ENCODE measurements around the gene CCDC97.
A peak's percentile ranks its signal among the peaks of the same experiment; 100 is the strongest.
"Not testable (repeated sequence)": the region's sequence is repeated elsewhere in the genome, so short reads cannot be mapped to it uniquely, and the experiment has no call there.

The CCDC97 gene

GRCh38 chr19:41339936-41340335 lies 30.0 kb downstream of the CCDC97 start:
- DNase-seq (ENCODE audit: low spot score) = no peak

- DNase-seq (ENCODE audit: low spot score) = no peak
Observed at GRCh38 chr19:41341669-41342490, 31.9 kb downstream of the CCDC97 start.

DNA sequence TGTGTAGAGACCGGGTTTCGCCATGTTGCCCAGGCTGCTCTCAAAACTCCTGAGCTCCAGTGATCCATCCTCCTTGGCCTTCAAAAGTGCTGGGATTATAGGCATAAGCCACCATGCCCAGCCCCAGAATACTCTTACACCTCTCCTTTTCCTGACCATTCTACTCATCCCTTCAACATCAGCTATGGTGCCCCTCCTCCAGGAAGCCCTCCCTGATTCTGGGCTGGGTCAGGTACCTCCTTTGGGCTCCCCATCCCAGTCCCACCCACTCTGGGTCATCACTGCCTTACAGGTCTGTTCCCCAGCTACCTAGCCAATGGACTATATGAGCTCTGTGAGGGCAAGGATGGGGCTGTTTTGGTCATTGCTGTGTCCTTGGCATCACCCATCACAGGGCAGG lies 34.2 kb downstream of the CCDC97 start:
- DNase-seq (ENCODE audit: low spot score) = no peak

GRCh38 chr19:41346916-41347315 lies 36.9 kb downstream of the CCDC97 start:
- DNase-seq (ENCODE audit: low spot score) = not testable (repeated sequence)

GRCh38 chr19:41350735-41351338 lies 40.9 kb downstream of the CCDC97 start:
- no peak for DNase-seq (ENCODE audit: low spot score)

GRCh38 chr19:41351339-41352245 lies 41.6 kb downstream of the CCDC97 start:
- DNase-seq (ENCODE audit: low spot score) = peak; percentile 36

DNA sequence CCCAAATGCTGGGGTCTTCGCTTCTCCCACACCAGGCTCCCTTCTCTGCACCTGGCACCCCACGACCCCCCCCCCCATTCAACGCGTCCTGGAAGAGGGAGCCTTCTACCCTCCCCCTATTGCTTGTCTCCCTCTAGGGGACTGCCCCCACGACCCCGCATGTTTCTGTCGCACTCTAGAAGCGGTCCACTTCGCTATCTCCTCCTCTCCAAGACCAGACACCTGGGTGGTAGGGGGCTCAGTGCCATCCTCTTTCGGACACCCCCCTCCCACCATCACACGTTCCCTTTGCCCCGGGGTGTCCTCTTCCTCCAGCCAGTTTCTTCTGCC lies 42.3 kb downstream of the CCDC97 start:
- no peak for DNase-seq (ENCODE audit: low spot score)

- peak; percentile 77 for DNase-seq (ENCODE audit: low spot score)
Observed at GRCh38 chr19:41352609-41353465, 42.9 kb downstream of the CCDC97 start.

DNA sequence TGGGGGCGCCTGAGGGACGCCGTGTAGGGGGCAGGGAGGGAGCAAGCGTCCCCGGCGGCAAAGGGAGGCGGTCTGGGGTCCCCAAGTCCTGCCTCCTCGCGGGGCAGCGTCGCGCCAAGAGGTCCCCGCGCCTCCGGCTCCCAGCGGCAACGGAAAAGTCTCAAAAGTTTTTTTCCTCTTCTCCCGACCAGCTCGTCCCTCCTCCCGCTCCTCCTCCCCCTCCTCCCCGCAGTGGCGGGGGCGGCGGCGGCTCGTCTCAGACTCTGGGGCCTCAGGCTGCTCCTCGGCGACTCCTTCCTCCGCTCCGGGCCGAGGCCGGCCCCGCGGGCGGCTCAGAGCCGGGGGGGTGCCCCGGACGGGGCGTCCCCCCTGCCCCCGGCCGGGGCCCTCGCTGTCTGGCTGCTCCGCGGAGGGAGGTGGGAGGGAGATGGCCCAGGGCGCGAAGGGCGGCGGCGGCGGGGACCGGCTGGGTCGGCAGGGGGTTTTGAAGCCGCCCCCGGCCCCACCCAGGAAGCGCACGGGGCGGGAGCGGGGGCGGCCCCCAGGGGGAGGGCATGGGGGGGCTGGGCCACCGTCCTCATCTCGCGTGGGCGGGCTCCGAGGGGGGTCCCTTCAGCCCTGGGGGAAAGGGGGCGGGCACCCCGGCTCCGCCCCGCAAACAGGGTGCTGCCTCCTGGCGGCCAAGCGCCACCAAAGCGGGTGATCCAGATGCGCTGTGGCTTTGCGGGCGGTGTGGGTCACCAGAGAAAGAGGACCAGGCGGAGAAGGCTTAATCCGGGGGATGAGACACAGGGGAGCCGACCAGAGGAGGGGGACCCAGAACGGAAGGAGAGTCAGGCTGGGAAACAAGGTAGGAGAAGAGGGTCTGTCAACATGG lies 43.7 kb downstream of the CCDC97 start, which contains the start of gene TGFB1:
TGFB1 (minus strand) TSS at position 457 of the 877 bp plus-strand sequence. CDS start 878 bp downstream, outside the sequence.
- peak; percentile 81 for DNase-seq (ENCODE audit: low spot score)

GRCh38 chr19:41354343-41354953 lies 44.5 kb downstream of the CCDC97 start:
- DNase-seq (ENCODE audit: low spot score) = no peak

DNA sequence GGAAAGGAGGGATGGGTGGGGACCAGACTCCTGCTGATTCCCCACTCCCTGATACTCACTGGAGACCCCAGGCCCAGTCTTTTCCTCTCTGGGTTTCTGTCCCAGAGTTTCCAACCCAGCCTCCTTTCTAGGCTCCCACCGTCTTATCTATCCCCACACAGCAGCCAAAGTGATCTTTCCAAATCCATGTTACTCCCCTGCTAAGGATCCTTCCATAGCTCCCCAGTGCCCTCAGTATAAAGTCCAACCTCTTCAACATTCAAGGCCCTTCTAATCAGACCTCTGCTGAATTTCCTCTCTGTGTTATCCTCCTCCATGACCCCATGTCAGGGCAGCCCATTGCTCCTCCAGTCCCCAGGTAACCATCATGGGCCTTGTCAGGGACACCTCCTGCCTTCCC lies 45.1 kb downstream of the CCDC97 start:
- DNase-seq (ENCODE audit: low spot score) = no peak

- DNase-seq (ENCODE audit: low spot score) = no peak
Observed at GRCh38 chr19:41355802-41356201, 45.8 kb downstream of the CCDC97 start.

DNA sequence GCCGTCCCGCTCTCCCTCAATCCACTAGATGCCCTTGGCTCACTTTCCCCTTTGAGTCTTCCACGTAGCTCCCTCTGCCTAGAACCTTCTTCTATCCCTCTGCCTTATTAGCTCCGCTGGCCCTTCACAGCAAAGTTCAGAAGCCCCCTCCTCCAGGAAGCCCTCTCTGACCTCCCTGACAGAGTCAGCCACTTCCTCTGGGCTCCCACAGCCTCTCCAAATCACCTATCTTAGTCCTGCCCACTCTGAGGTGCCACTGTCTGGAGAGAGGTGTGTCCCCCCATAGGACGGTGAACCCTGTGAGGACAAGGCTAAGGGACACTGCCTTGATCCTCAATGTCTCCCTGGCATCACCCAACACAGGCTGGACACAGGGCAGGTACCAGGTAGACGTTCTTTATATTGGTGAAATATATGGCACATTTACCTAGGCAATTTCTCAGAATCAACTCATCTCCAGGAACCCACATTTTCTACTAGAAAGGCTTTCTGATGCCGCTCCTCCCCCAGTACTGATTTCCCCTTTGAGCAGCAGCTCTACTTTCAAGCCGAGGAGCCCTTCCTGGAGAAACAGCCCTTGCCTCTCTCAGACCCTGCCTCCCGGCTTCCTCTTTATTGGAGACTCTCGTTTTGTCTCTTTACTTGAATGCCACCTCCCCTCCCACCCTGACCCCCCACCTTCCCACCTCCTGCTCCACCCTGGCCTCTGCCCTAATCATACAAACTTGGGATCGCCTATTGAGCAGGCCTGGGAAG lies 47.2 kb downstream of the CCDC97 start:
- DNase-seq (ENCODE audit: low spot score) = no peak

DNA sequence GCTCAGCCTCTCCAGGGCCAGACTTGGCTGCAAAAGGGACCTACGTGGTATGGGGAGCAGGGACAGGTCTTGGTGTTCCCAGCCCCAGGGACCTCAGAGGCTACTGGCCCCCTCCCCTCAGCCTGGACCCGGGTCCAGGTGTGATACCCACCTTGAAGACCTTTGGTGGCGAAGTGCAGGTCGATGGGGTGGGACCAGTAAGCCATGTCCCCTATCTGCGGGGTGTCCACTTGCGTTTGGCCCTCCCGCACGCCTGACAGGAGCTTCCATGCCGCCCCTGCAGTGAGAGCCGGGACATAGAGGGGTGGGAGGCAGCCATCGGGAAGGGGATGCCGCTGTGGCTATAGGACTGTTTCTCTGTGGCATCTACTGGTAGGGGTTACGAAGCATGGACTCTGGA lies 47.8 kb downstream of the CCDC97 start:
- no peak for DNase-seq (ENCODE audit: low spot score)

GRCh38 chr19:41359741-41360140 lies 49.8 kb downstream of the CCDC97 start:
- DNase-seq (ENCODE audit: low spot score) = no peak

DNA sequence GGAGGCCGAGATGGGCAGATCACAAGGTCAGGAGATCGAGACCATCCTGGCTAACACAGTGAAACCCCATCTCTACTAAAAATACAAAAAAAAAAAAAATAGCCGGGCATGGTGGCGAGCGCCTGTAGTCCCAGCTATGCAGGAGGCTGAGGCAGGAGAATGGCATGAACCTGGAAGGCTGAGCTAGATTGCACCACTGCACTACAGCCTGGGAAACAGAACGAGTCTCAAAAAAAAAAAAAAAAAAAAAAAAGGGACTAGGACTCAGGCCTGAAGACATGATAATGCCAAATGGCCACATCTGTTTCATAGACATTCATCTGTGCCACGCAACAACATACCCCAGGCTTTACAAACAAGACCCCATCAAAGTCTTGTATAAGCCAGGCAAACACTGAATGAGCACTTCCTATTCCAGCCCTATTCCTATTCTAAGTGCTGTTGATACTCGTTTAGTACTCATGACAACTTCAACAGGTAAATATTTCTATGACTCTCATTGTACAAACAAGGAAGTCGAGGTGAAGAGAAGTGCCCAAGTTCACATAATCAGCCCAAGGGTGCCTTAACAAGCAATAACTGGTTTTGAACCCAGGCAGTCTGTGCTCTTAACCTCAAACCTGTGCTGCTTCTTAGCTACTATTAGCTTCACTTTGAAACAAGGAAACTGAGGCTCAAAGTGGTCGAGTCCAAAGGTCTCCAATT lies 52.3 kb downstream of the CCDC97 start:
- DNase-seq (ENCODE audit: low spot score) = no peak

- no peak for DNase-seq (ENCODE audit: low spot score)
Observed at GRCh38 chr19:41363371-41363752, 53.4 kb downstream of the CCDC97 start.

- DNase-seq (ENCODE audit: low spot score) = peak; percentile 99
Observed at GRCh38 chr19:41363753-41364523, 54.0 kb downstream of the CCDC97 start, which contains the start of gene B9D2. Gene B9D2 (minus strand): TSS chr19:41364149. CDS start chr19:41363519, 630 bp downstream.
